Sigmoid colon (tissue), 4 donors: ENCODE data around the gene ACYP2.

Experiments
- CTCF ChIP-seq, 4 experiments: fragments of 450-650 bp in 3 of 4; fragments of 200-600 bp in 1 of 4; IDR thresholded peaks; one replicate each; pipeline ENCODE4 v1.5.1; 2016 to 2019; ENCODE audit warnings: antibody characterized with exemption in 4 of 4, mild to moderate bottlenecking in 3 of 4, moderate library complexity in 2 of 4
- EP300 ChIP-seq, 4 donors: sonication (generic); formaldehyde crosslinking; IDR thresholded peaks; one replicate each; pipeline ENCODE4 v1.6.1; 2017; ENCODE audit warnings: antibody characterized with exemption in 4 of 4
- POLR2A ChIP-seq, 2 donors: fragments of 450-650 bp; IDR thresholded peaks; one replicate each; pipeline ENCODE4 v1.6.1; 2016; ENCODE audit warnings: antibody characterized with exemption in 2 of 2, mild to moderate bottlenecking in 2 of 2, moderate library complexity in 2 of 2

- TF ChIP-seq EP300 (IDR thresholded peaks at IDR 0.05) (no peak), CTCF (IDR thresholded peaks at IDR 0.05) (no peak), POLR2A (IDR thresholded peaks at IDR 0.05) (no peak)
These were observed 174.5 kb downstream of the ACYP2 start for GRCh38 chr2:54289917-54290316.
